HepG2 (cell line): ENCODE measurements around the gene AGR3.

ENCODE experiments used
- CCAR2 ChIP-seq: fragments of 200-400 bp; formaldehyde crosslinking; optimal IDR thresholded peaks from 2 replicates; pipeline ENCODE3; 2018; ENCODE audit warnings: low read depth, mild to moderate bottlenecking, low read length, moderate library complexity
- EP300 ChIP-seq, 3 experiments: sonication (generic) in 1 of 3; formaldehyde crosslinking in 1 of 3; IDR thresholded peaks; 2 replicates each; pipeline versions ENCODE4 v1.5.1 to v1.6.1; 2011 to 2020; ENCODE audit warnings: low read depth in 2 of 3, low read length in 2 of 3, borderline replicate concordance in 1 of 3, improper control_type of control experiment in 1 of 3, mild to moderate bottlenecking in 1 of 3, missing genetic modification reagents in 1 of 3, moderate library complexity in 1 of 3
- RFX5 ChIP-seq: IDR thresholded peaks from 2 replicates; pipeline ENCODE4 v1.6.1; 2011; ENCODE audit warnings: low read depth, low read length, improper control_type of control experiment
- ZKSCAN1 ChIP-seq: fragments of 150-350 bp; IDR thresholded peaks from 2 replicates; pipeline ENCODE4 v1.6.1; 2014; ENCODE audit warnings: low read length

GRCh38 chr7:16874066-16874465 is 7.7 kb downstream of the AGR3 start:
- TF ChIP-seq EP300 (IDR thresholded peaks at IDR 0.05; ENCODE audit: low read depth in 2 of 2, low read length in 2 of 2): no peak
- TF ChIP-seq EP300 (CRISPR knock-in tag; IDR thresholded peaks at IDR 0.05; ENCODE audit: borderline replicate concordance): no peak
- no peak for TF ChIP-seq CCAR2
- no peak for TF ChIP-seq RFX5
- no peak for TF ChIP-seq ZKSCAN1
